IMR-90 (cell line): ENCODE results near the gene OR10G7. TPM values are rescaled to one million over a fixed set of nuclear protein-coding genes. Genes with fewer than 3 reads are reported as not detected.

ENCODE experiments used
- ATAC-seq: fragments of 200-7000 bp; cut with Tn5 transposase; 2 replicates; pipeline ENCODE4 v1.9.1; 2020; ENCODE audit warnings: low read depth, mild to moderate bottlenecking, moderate library complexity
- BruUV-seq: library from RNA; stranded (reverse); fragments of 400-500 nt; replicated peaks from 2 replicates; lab custom pipeline; 2021; lab: Mats Ljungman, UMichigan
- CTCF ChIA-PET: fragments of 300-600 bp; formaldehyde crosslinking; extraction: SDS; loops from one replicate; lab custom pipeline; 2021; ENCODE audit warnings: antibody characterized with exemption; lab: Yijun Ruan, JAX
- POLR2A ChIA-PET: fragments of 300-600 bp; sonication (Branson Sonifier 250); formaldehyde crosslinking; loops from one replicate; lab custom pipeline; 2022; ENCODE audit warnings: antibody characterized with exemption; ENCODE audit not compliant: unreplicated experiment; lab: Charles Lee
- DNase-seq: peaks from one replicate; pipeline ENCODE4 v3.0.0; 2013
- H2AFZ ChIP-seq: replicated peaks from 2 replicates; pipeline ENCODE3; 2013; ENCODE audit warnings: low read length, mild to moderate bottlenecking; ENCODE audit not compliant: poor library complexity
- H2AK5ac ChIP-seq: 2 replicates; pipeline ENCODE4 v1.6.1; 2013; ENCODE audit warnings: low read depth, low read length, inconsistent platforms
- H2AK9ac ChIP-seq: replicated peaks from 2 replicates; pipeline ENCODE3; 2013; ENCODE audit warnings: mild to moderate bottlenecking, low read depth, low read length, moderate library complexity; ENCODE audit not compliant: poor library complexity
- H2BK120ac ChIP-seq: 2 replicates; pipeline ENCODE4 v1.6.1; 2013; ENCODE audit warnings: low read depth, low read length, inconsistent platforms
- H2BK15ac ChIP-seq: 3 replicates; pipeline ENCODE4 v1.6.1; 2013; ENCODE audit warnings: low read depth, low read length, inconsistent platforms
- H2BK20ac ChIP-seq: 2 replicates; pipeline ENCODE4 v1.6.1; 2013; ENCODE audit warnings: low read depth, mild to moderate bottlenecking, inconsistent platforms, low read length, moderate library complexity
- H2BK5ac ChIP-seq: 2 replicates; pipeline ENCODE4 v1.6.1; 2013; ENCODE audit warnings: mild to moderate bottlenecking, low read depth, low read length, inconsistent platforms; ENCODE audit not compliant: poor library complexity, severe bottlenecking
- H3K14ac ChIP-seq: replicated peaks from 2 replicates; pipeline ENCODE4 v1.6.1; 2013; ENCODE audit warnings: low read depth, low read length, inconsistent platforms
- H3K18ac ChIP-seq: 2 replicates; pipeline ENCODE4 v1.6.1; 2013; ENCODE audit warnings: low read depth, low read length, control low read depth
- H3K23ac ChIP-seq: 2 replicates; pipeline ENCODE4 v1.6.1; 2013; ENCODE audit warnings: low read depth, low read length, inconsistent platforms
- H3K27ac ChIP-seq: 2 replicates; pipeline ENCODE4 v1.5.1; 2013; ENCODE audit warnings: mild to moderate bottlenecking, control low read depth, low read length; ENCODE audit not compliant: insufficient read depth
- H3K27me3 ChIP-seq: 2 replicates; pipeline ENCODE4 v1.6.1; 2013; ENCODE audit warnings: low read length; ENCODE audit not compliant: control insufficient read depth, insufficient read depth
- H3K36me3 ChIP-seq: 2 replicates; pipeline ENCODE4 v1.6.1; 2013; ENCODE audit warnings: low read length, mixed read lengths; ENCODE audit not compliant: control insufficient read depth, insufficient read depth
- H3K4ac ChIP-seq: 2 replicates; pipeline ENCODE4 v1.6.1; 2013; ENCODE audit warnings: low read depth, low read length, inconsistent platforms
- H3K4me1 ChIP-seq: 2 replicates; pipeline ENCODE4 v1.6.1; 2013; ENCODE audit warnings: low read length, mixed read lengths; ENCODE audit not compliant: control insufficient read depth, insufficient read depth
- H3K4me2 ChIP-seq: 2 replicates; pipeline ENCODE4 v1.6.1; 2013; ENCODE audit warnings: low read depth, mild to moderate bottlenecking, control low read depth, low read length, moderate library complexity
- H3K4me3 ChIP-seq: 2 replicates; pipeline ENCODE4 v1.5.1; 2013; ENCODE audit warnings: low read depth, mild to moderate bottlenecking, control low read depth, low read length, moderate library complexity; ENCODE audit not compliant: insufficient read depth
- H3K56ac ChIP-seq: 2 replicates; pipeline ENCODE4 v1.6.1; 2013; ENCODE audit warnings: low read length, inconsistent platforms; ENCODE audit not compliant: insufficient read depth; ENCODE audit errors: extremely low read depth
- H3K79me1 ChIP-seq, 2 experiments: 2 replicates each; pipeline ENCODE4 v1.6.1; 2013; ENCODE audit warnings: low read length in 2 of 2, inconsistent platforms in 1 of 2, low read depth in 1 of 2
- H3K9ac ChIP-seq: 2 replicates; pipeline ENCODE4 v1.6.1; 2013; ENCODE audit warnings: low read depth, low read length, control low read depth
- H3K9me1 ChIP-seq: 2 replicates; pipeline ENCODE4 v1.6.1; 2013; ENCODE audit warnings: low read length, inconsistent platforms; ENCODE audit not compliant: insufficient read depth
- H3K9me3 ChIP-seq: 2 replicates; pipeline ENCODE4 v1.6.1; 2013; ENCODE audit warnings: low read length; ENCODE audit not compliant: control insufficient read depth, insufficient read depth
- H4K20me1 ChIP-seq: 2 replicates; pipeline ENCODE4 v1.6.1; 2013; ENCODE audit warnings: low read length, inconsistent platforms; ENCODE audit not compliant: insufficient read depth
- H4K5ac ChIP-seq: 2 replicates; pipeline ENCODE4 v1.6.1; 2013; ENCODE audit warnings: mild to moderate bottlenecking, low read depth, low read length, control low read depth
- H4K8ac ChIP-seq, 2 experiments: 2 replicates each; pipeline ENCODE4 v1.6.1; 2013; ENCODE audit warnings: low read depth in 2 of 2, low read length in 2 of 2, control low read depth in 1 of 2, inconsistent platforms in 1 of 2
- H4K91ac ChIP-seq: 2 replicates; pipeline ENCODE4 v1.6.1; 2013; ENCODE audit warnings: low read depth, low read length, inconsistent platforms; ENCODE audit not compliant: insufficient read depth
- CHD1 ChIP-seq: IDR thresholded peaks from 2 replicates; pipeline ENCODE4 v1.6.1; 2012; ENCODE audit warnings: low read depth, low read length, improper control_type of control experiment
- MXI1 ChIP-seq: IDR thresholded peaks from 2 replicates; pipeline ENCODE4 v1.6.1; 2012; ENCODE audit warnings: low read depth, mild to moderate bottlenecking, low read length, moderate library complexity, borderline replicate concordance
- NFE2L2 ChIP-seq: fragments of 150-350 bp; IDR thresholded peaks from 2 replicates; pipeline ENCODE4 v1.6.1; 2016; ENCODE audit warnings: low read depth, mild to moderate bottlenecking, low read length
- POLR2A ChIP-seq: IDR thresholded peaks from 2 replicates; pipeline ENCODE4 v1.6.1; 2012; ENCODE audit warnings: mild to moderate bottlenecking, low read depth, low read length
- RAD21 ChIP-seq: IDR thresholded peaks from 2 replicates; pipeline ENCODE4 v1.6.1; 2012; ENCODE audit warnings: low read length, improper control_type of control experiment
- RFX5 ChIP-seq: IDR thresholded peaks from 2 replicates; pipeline ENCODE4 v1.8.0; 2012; ENCODE audit warnings: low read depth, mild to moderate bottlenecking, low read length, moderate library complexity
- WGBS, 2 experiments: methylation state at CpG; one replicate each; pipeline versions ENCODE4 v1.1.5 to v1.1.7; 2013; ENCODE audit warnings: missing lambda C conversion rate in 2 of 2; ENCODE audit not compliant: insufficient read length in 1 of 2; ENCODE audit errors: extremely low coverage in 2 of 2; 5-methylcytosine and 5-hydroxymethylcytosine counted together
- dilution Hi-C: fragments of 300-500 bp; cut with HindIII; formaldehyde crosslinking; loops from one replicate; pipeline ENCODE4 v1.14.3; 2018; ENCODE audit warnings: low sequenced_read_pairs; ENCODE audit not compliant: unreplicated experiment
- in situ Hi-C: fragments of 300-500 bp; cut with MboI; formaldehyde crosslinking; loops from 3 replicates; pipeline ENCODE4 v1.14.3; 2019; ENCODE audit warnings: low sequenced_read_pairs, inconsistent platforms, mixed read lengths
- intact Hi-C: fragments of 100-400 bp; cut with micrococcal nuclease; formaldehyde crosslinking; loops from 2 replicates; pipeline ENCODE4 v1.10.0; 2022
- polyA plus RNA-seq, 3 experiments: library from polyadenylated mRNA; depleted of rRNA; stranded (reverse); fragments of >200 nt; gene quantifications; 2 replicates each; pipeline ENCODE4 v1.2.3, GENCODE V29; 2012; ENCODE audit warnings: low replicate concordance in 1 of 3
- total RNA-seq: library from RNA; depleted of rRNA; stranded (reverse); fragments of >200 nt; gene quantifications from 2 replicates; pipeline ENCODE4 v1.2.3, GENCODE V29; 2012
- TF ChIP-seq, protein P1 (sequence below): conservative IDR thresholded peaks from 2 replicates; pipeline ENCODE4 v1.5.1; 2012; ENCODE audit warnings: mild to moderate bottlenecking, low read depth, low read length, improper control_type of control experiment

Gene OR10G7
- total and polyA plus RNA-seq, 2 of the 4 experiments (the other 2 are of a cell fraction), result not detected

DNA sequence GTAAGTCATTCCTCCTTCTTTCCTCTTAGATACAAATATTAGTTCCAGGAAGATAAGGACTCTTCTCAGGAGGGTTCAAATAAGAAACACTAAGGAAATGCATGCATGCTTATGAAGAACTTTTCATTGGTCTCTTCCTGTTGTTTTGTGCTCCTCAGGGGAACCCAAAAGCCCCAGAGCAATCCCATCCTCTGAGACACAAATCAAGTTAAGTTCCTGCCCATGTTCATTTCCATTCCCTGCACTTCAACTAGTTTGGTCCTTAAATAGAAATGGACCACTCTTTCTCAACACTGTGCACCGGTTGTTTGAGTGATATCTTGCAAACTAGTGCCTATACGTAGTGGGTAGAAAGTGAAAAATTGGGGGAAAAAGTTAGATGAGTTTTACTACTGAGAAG, 28.4 kb downstream of the OR10G7 start, which contains the start of gene OR10G4:
TSS of gene OR10G4 (plus strand) at position 301 of the 400 bp plus-strand sequence. CDS start 2,578 bp downstream, outside the sequence.
- Histone ChIP-seq H3K9ac (no peak within 1 kb of the TSS), H3K79me1 (no peaks in the 10 kb centered on the region), H3K56ac (no peak within 1 kb of the TSS), H3K18ac (no peak within 1 kb of the TSS), H3K27me3 (no peaks in the 10 kb centered on the region), H3K4me3 (no peak within 1 kb of the TSS), H3K9me3 (peaks cover 5% of the 10 kb centered on the region; the same call in 1 of the 2 replicates), H4K20me1 (no peaks in the 10 kb centered on the region), H4K8ac (no peak within 1 kb of the TSS), H3K4me1 (no peaks in the 10 kb centered on the region), H3K23ac (no peak within 1 kb of the TSS), H3K27ac (no peak within 1 kb of the TSS), H2AK9ac (no peak within 1 kb of the TSS), H3K14ac (no peak within 1 kb of the TSS), H4K5ac (no peak within 1 kb of the TSS), H3K4ac (no peak within 1 kb of the TSS), H2AFZ (no peak within 1 kb of the TSS), H3K9me1 (no peaks in the 10 kb centered on the region), H2BK120ac (no peak within 1 kb of the TSS), H2BK5ac (no peak within 1 kb of the TSS), H2BK20ac (no peak within 1 kb of the TSS), H2AK5ac (no peak within 1 kb of the TSS), H4K91ac (no peak within 1 kb of the TSS), H2BK15ac (no peak within 1 kb of the TSS), H3K36me3 (no peaks in the 10 kb centered on the region), H3K4me2 (no peak within 1 kb of the TSS)
- intact Hi-C loops, result no loop called here
- ATAC-seq, result no peak
- no TSS peak for BruUV-seq
- DNase-seq, result no peak
- ChIA-PET CTCF (no interaction called here), POLR2A (no interaction called here)
- dilution Hi-C loops, result no loop called here
- no CpG with 5 or more reads among the region's 2 CpGs for WGBS, 2 experiments
- in situ Hi-C loops, result no loop called here
- TF ChIP-seq RFX5 (no peak), MXI1 (no peak), NFE2L2 (no peak), RAD21 (no peak), POLR2A (no peak), CHD1 (no peak)
- TF ChIP-seq, protein P1, sequence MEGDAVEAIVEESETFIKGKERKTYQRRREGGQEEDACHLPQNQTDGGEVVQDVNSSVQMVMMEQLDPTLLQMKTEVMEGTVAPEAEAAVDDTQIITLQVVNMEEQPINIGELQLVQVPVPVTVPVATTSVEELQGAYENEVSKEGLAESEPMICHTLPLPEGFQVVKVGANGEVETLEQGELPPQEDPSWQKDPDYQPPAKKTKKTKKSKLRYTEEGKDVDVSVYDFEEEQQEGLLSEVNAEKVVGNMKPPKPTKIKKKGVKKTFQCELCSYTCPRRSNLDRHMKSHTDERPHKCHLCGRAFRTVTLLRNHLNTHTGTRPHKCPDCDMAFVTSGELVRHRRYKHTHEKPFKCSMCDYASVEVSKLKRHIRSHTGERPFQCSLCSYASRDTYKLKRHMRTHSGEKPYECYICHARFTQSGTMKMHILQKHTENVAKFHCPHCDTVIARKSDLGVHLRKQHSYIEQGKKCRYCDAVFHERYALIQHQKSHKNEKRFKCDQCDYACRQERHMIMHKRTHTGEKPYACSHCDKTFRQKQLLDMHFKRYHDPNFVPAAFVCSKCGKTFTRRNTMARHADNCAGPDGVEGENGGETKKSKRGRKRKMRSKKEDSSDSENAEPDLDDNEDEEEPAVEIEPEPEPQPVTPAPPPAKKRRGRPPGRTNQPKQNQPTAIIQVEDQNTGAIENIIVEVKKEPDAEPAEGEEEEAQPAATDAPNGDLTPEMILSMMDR, result no peak
